Ascending aorta (tissue), 2 donors: ENCODE data around the gene PAK3. TPM values are rescaled to one million over a fixed set of nuclear protein-coding genes. Genes with fewer than 3 reads are reported as not detected.

ENCODE experiments used
- DNase-seq, 2 donors: peaks; one replicate each; pipeline ENCODE4 v3.0.0-alpha.2; 2019; ENCODE audit warnings: low spot score in 2 of 2
- H3K27ac ChIP-seq, 2 donors: fragments of 200-600 bp; sonication (generic); one replicate each; pipeline ENCODE4 v1.5.1; 2016 to 2017; ENCODE audit warnings: mild to moderate bottlenecking in 1 of 2
- H3K27me3 ChIP-seq: fragments of 200-600 bp; sonication (generic); one replicate; pipeline ENCODE4 v1.5.1; 2017
- H3K36me3 ChIP-seq, 2 donors: fragments of 200-600 bp; sonication (generic); one replicate each; pipeline ENCODE4 v1.5.1; 2016
- H3K4me1 ChIP-seq, 2 donors: fragments of 200-600 bp; sonication (generic); one replicate each; pipeline ENCODE4 v1.5.1; 2016 to 2017; ENCODE audit warnings: mild to moderate bottlenecking in 1 of 2
- H3K4me3 ChIP-seq, 2 donors: fragments of 200-600 bp; sonication (generic); one replicate each; pipeline ENCODE4 v1.5.1; 2016 to 2017; ENCODE audit warnings: mild to moderate bottlenecking in 1 of 2
- H3K9me3 ChIP-seq, 2 donors: fragments of 200-600 bp; sonication (generic); one replicate each; pipeline ENCODE4 v1.5.1; 2016
- intact Hi-C: fragments of 100-400 bp; cut with DNase I; formaldehyde crosslinking; loops from one replicate; pipeline ENCODE4 v1.15.1; 2023
- total RNA-seq: library from RNA; depleted of rRNA; stranded (reverse); fragments of >200 nt; gene quantifications from one replicate; pipeline ENCODE4 v1.1.0, GENCODE V29; 2016
- TF ChIP-seq, protein P1 (sequence below), 3 experiments: fragments of 200-600 bp in 2 of 3; fragments of 450-650 bp in 1 of 3; sonication (generic) in 2 of 3; IDR thresholded peaks; one replicate each; pipeline ENCODE4 v1.5.1; 2016 to 2019; ENCODE audit warnings: antibody characterized with exemption in 3 of 3, mild to moderate bottlenecking in 1 of 3, moderate library complexity in 1 of 3

The PAK3 gene
- total RNA-seq, 1 donor from 2014 or later, result 0.64 TPM

GRCh38 chrX:111181951-111182350, 86.0 kb downstream of the PAK3 start:
- H3K27ac ChIP-seq, result no peak overlapping the region
- no peaks in the 10 kb centered on the region for H3K4me1 ChIP-seq
- H3K4me3 ChIP-seq, result no peak overlapping the region
- TF ChIP-seq, protein P1, sequence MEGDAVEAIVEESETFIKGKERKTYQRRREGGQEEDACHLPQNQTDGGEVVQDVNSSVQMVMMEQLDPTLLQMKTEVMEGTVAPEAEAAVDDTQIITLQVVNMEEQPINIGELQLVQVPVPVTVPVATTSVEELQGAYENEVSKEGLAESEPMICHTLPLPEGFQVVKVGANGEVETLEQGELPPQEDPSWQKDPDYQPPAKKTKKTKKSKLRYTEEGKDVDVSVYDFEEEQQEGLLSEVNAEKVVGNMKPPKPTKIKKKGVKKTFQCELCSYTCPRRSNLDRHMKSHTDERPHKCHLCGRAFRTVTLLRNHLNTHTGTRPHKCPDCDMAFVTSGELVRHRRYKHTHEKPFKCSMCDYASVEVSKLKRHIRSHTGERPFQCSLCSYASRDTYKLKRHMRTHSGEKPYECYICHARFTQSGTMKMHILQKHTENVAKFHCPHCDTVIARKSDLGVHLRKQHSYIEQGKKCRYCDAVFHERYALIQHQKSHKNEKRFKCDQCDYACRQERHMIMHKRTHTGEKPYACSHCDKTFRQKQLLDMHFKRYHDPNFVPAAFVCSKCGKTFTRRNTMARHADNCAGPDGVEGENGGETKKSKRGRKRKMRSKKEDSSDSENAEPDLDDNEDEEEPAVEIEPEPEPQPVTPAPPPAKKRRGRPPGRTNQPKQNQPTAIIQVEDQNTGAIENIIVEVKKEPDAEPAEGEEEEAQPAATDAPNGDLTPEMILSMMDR (IDR thresholded peaks at IDR 0.05), result no peak
- no peaks in the 10 kb centered on the region for H3K27me3 ChIP-seq
- no peaks in the 10 kb centered on the region for H3K9me3 ChIP-seq
- H3K36me3 ChIP-seq, result no peaks in the 10 kb centered on the region
- DNase-seq, result no peak
- intact Hi-C loops, result no loop called here

GRCh38 chrX:111182997-111183396, 87.0 kb downstream of the PAK3 start:
- Histone ChIP-seq H3K27ac (no peak overlapping the region), H3K4me1 (no peaks in the 10 kb centered on the region), H3K9me3 (no peaks in the 10 kb centered on the region), H3K4me3 (no peak overlapping the region), H3K36me3 (no peaks in the 10 kb centered on the region), H3K27me3 (no peaks in the 10 kb centered on the region)
- TF ChIP-seq, protein P1 (IDR thresholded peaks at IDR 0.05), result no peak
- no peak for DNase-seq
- intact Hi-C loops, result no loop called here

- no peaks in the 10 kb centered on the region for H3K9me3 ChIP-seq
- TF ChIP-seq, protein P1 (IDR thresholded peaks at IDR 0.05), result no peak
- no peak for DNase-seq
- H3K36me3 ChIP-seq, result no peaks in the 10 kb centered on the region
- H3K4me3 ChIP-seq, result no peak overlapping the region
- no peaks in the 10 kb centered on the region for H3K4me1 ChIP-seq
- H3K27me3 ChIP-seq, result no peaks in the 10 kb centered on the region
- no peak overlapping the region for H3K27ac ChIP-seq
- intact Hi-C loops, result no loop called here
These were observed 95.6 kb downstream of the PAK3 start for GRCh38 chrX:111191598-111191997.

GRCh38 chrX:111199505-111199904, 103.5 kb downstream of the PAK3 start:
- TF ChIP-seq, protein P1 (IDR thresholded peaks at IDR 0.05), result no peak
- Histone ChIP-seq H3K27me3 (no peaks in the 10 kb centered on the region), H3K4me1 (no peaks in the 10 kb centered on the region), H3K4me3 (no peak overlapping the region), H3K36me3 (no peaks in the 10 kb centered on the region), H3K9me3 (no peaks in the 10 kb centered on the region), H3K27ac (no peak overlapping the region)
- no peak for DNase-seq
- intact Hi-C loops, result no loop called here

- DNase-seq, result no peak
- no peak overlapping the region for H3K4me3 ChIP-seq
- intact Hi-C loops, result no loop called here
- TF ChIP-seq, protein P1 (IDR thresholded peaks at IDR 0.05), result no peak
- H3K36me3 ChIP-seq, result no peaks in the 10 kb centered on the region
- no peaks in the 10 kb centered on the region for H3K9me3 ChIP-seq
- no peaks in the 10 kb centered on the region for H3K4me1 ChIP-seq
- no peaks in the 10 kb centered on the region for H3K27me3 ChIP-seq
- no peak overlapping the region for H3K27ac ChIP-seq
These were observed 104.3 kb downstream of the PAK3 start for GRCh38 chrX:111200327-111200726.

- Histone ChIP-seq H3K36me3 (no peaks in the 10 kb centered on the region), H3K27me3 (no peaks in the 10 kb centered on the region), H3K9me3 (no peaks in the 10 kb centered on the region), H3K4me1 (no peaks in the 10 kb centered on the region), H3K27ac (no peak overlapping the region), H3K4me3 (no peak overlapping the region)
- TF ChIP-seq, protein P1 (IDR thresholded peaks at IDR 0.05), result no peak
- intact Hi-C loops, result no loop called here
- DNase-seq, result no peak
These were observed 111.9 kb downstream of the PAK3 start for GRCh38 chrX:111207851-111208250.
